ENCODE results near the gene FOXO3. TPM values are rescaled to one million over a fixed set of nuclear protein-coding genes. Genes with fewer than 3 reads are reported as not detected.
"Not testable (repeated sequence)": the region's sequence is repeated elsewhere in the genome, so short reads cannot be mapped to it uniquely, and the experiment has no call there.

The FOXO3 gene
- total and polyA plus RNA-seq, 2 of the 8 experiments (the other 6 are each of a cell fraction or from before 2014, with no cell fraction given), result 13.1 to 19.3 TPM

GRCh38 chr6:108535114-108535742 is 25.5 kb upstream of the FOXO3 start (continued):
- no peak for TF ChIP-seq CBX8 (IDR thresholded peaks at IDR 0.05; ENCODE audit: borderline replicate concordance, low read depth, low read length)
- TF ChIP-seq NANOG (IDR thresholded peaks at IDR 0.05; ENCODE audit: insufficient read depth, low read depth, low read length, poor library complexity, severe bottlenecking), result no peak
- TF ChIP-seq CHD1 (IDR thresholded peaks at IDR 0.05; ENCODE audit: low read depth, low read length), result no peak
- TF ChIP-seq SIX5 (IDR thresholded peaks at IDR 0.05; ENCODE audit: low read depth, low read length), result no peak
- TF ChIP-seq JUN (IDR thresholded peaks at IDR 0.05; ENCODE audit: low read depth, low read length), result no peak

- not testable (repeated sequence) for H3K36me3 ChIP-seq (ENCODE audit: control insufficient read depth in 2 of 4, insufficient read depth in 4 of 4, low read length in 3 of 4); H3K18ac ChIP-seq (ENCODE audit: extremely low read depth, low read length); H2BK12ac ChIP-seq (ENCODE audit: low read depth, low read length); H3K27me3 ChIP-seq (replicated peaks in 1 of 4; ENCODE audit: control insufficient read depth in 3 of 4, extremely low read depth in 1 of 4, insufficient read depth in 3 of 4, low read length in 3 of 4); H2BK5ac ChIP-seq (ENCODE audit: low read depth, low read length); H3K4ac ChIP-seq (replicated peaks; ENCODE audit: insufficient read length, low read depth, low read length); H3K4me1 ChIP-seq (replicated peaks in 1 of 4; ENCODE audit: control insufficient read depth in 3 of 4, insufficient read depth in 4 of 4, low read length in 3 of 4); H3K79me2 ChIP-seq (ENCODE audit: control insufficient read depth in 1 of 2, insufficient read depth in 2 of 2, low read length in 2 of 2); H4K5ac ChIP-seq (ENCODE audit: insufficient read length, low read depth, low read length); H4K8ac ChIP-seq (ENCODE audit: extremely low read depth, insufficient read depth, low read length); H2BK15ac ChIP-seq (ENCODE audit: low read length); H4K91ac ChIP-seq (replicated peaks; ENCODE audit: insufficient read length, low read length); H3K79me1 ChIP-seq (ENCODE audit: low read depth, low read length); H3K23me2 ChIP-seq (ENCODE audit: low read depth, low read length); H3K14ac ChIP-seq (ENCODE audit: insufficient read length); H2BK120ac ChIP-seq (replicated peaks; ENCODE audit: low read depth, low read length); FAIRE-seq; DNase-seq (ENCODE audit: low read depth in 1 of 2, low spot score in 2 of 2); H2AK5ac ChIP-seq (ENCODE audit: low read depth, low read length); H2BK20ac ChIP-seq (ENCODE audit: low read length); H3K4me3 ChIP-seq (ENCODE audit: extremely low read depth in 1 of 4, insufficient read depth in 2 of 4, low read depth in 3 of 4, low read length in 4 of 4); H2AFZ ChIP-seq (ENCODE audit: low read length); H3K56ac ChIP-seq (replicated peaks; ENCODE audit: insufficient read length, low read depth, low read length); H3K9ac ChIP-seq (replicated peaks in 1 of 4; ENCODE audit: extremely low read depth in 1 of 4, low read depth in 3 of 4, low read length in 3 of 4); H3K23ac ChIP-seq (ENCODE audit: insufficient read length); H3K4me2 ChIP-seq (ENCODE audit: insufficient read depth in 1 of 2, low read depth in 2 of 2, low read length in 2 of 2); H3K9me3 ChIP-seq (ENCODE audit: insufficient read depth in 2 of 2, low read depth in 1 of 2, low read length in 1 of 2); H3K27ac ChIP-seq (ENCODE audit: low read depth, low read length); H4K20me1 ChIP-seq (replicated peaks in 1 of 2; ENCODE audit: control insufficient read depth in 1 of 2, insufficient read depth in 2 of 2, low read length in 2 of 2)
- ChIA-PET POLR2A (ENCODE audit: partially characterized antibody) (interaction anchor here (0.6 kb wide), 1 partner anchor 15 kb away, joined by 3 read pairs; no protein-coding TSS in a partner anchor), CTCF (ENCODE audit: partially characterized antibody) (interaction anchor here (0.6 to 3.2 kb wide), 7 partner anchors 10 to 398 kb away, joined by 3 to 10 read pairs (median 3); no protein-coding TSS in a partner anchor)
- WGBS, 2 experiments (ENCODE audit: extremely low coverage in 1 of 2, insufficient coverage in 1 of 2, insufficient read length in 1 of 2, insufficient replicate concordance in 2 of 2, low coverage in 1 of 2, low lambda C conversion rate in 2 of 2, missing lambda C conversion rate in 1 of 2), result 91% methylated on average over 3 of the region's 4 CpGs; no CpG with 5 or more reads in 1 of the 2 experiments
Observed at GRCh38 chr6:108535920-108536535, 24.7 kb upstream of the FOXO3 start.
